HepG2 (cell line): ENCODE data around the gene FBXL13. TPM values are rescaled to one million over a fixed set of nuclear protein-coding genes. Genes with fewer than 3 reads are reported as not detected.

ENCODE experiments used
- DPF2 ChIP-seq: sonication (generic); formaldehyde crosslinking; IDR thresholded peaks from 2 replicates; pipeline ENCODE4 v1.4.0; 2020; ENCODE audit warnings: mild to moderate bottlenecking, low read depth, missing genetic modification reagents, borderline replicate concordance
- FOXC1 ChIP-seq: sonication (generic); formaldehyde crosslinking; IDR thresholded peaks from 2 replicates; pipeline ENCODE4 v1.8.0; 2022; ENCODE audit warnings: mild to moderate bottlenecking, missing genetic modification reagents, borderline replicate concordance
- LCORL ChIP-seq, 2 experiments: fragments of 450-650 bp in 1 of 2; sonication (generic) in 1 of 2; formaldehyde crosslinking in 1 of 2; IDR thresholded peaks; 2 replicates each; pipeline versions ENCODE4 v1.5.0 to v1.6.1; 2017 to 2020; ENCODE audit warnings: antibody characterized with exemption in 1 of 2, missing genetic modification reagents in 1 of 2
- MED1 ChIP-seq: sonication (generic); formaldehyde crosslinking; IDR thresholded peaks from 2 replicates; pipeline ENCODE4 v1.4.0; 2020; ENCODE audit warnings: missing genetic modification reagents
- PAX8 ChIP-seq: sonication (generic); formaldehyde crosslinking; IDR thresholded peaks from 2 replicates; pipeline ENCODE4 v1.8.0; 2022; ENCODE audit warnings: mild to moderate bottlenecking, missing genetic modification reagents, borderline replicate concordance
- SNAPC2 ChIP-seq: sonication (generic); formaldehyde crosslinking; IDR thresholded peaks from 2 replicates; pipeline ENCODE4 v1.8.1; 2022; ENCODE audit warnings: mild to moderate bottlenecking, missing genetic modification reagents
- SOX5 ChIP-seq: IDR thresholded peaks from 2 replicates; pipeline ENCODE4 v1.6.1; 2016; ENCODE audit warnings: borderline replicate concordance
- SUZ12 ChIP-seq: fragments of 150-350 bp; IDR thresholded peaks from 2 replicates; pipeline ENCODE4 v1.6.1; 2014; ENCODE audit warnings: low read depth, low read length
- TAF1 ChIP-seq: sonication (generic); formaldehyde crosslinking; IDR thresholded peaks from 2 replicates; pipeline ENCODE4 v1.4.0; 2020; ENCODE audit warnings: missing genetic modification reagents
- TARDBP ChIP-seq: sonication (generic); formaldehyde crosslinking; IDR thresholded peaks from 2 replicates; pipeline ENCODE4 v1.8.0; 2022; ENCODE audit warnings: mild to moderate bottlenecking, missing genetic modification reagents
- TEAD3 ChIP-seq: optimal IDR thresholded peaks from 2 replicates; pipeline ENCODE3; 2016; ENCODE audit warnings: borderline replicate concordance
- ZFP62 ChIP-seq: sonication (generic); formaldehyde crosslinking; IDR thresholded peaks from 2 replicates; pipeline ENCODE4 v1.4.0; 2020; ENCODE audit warnings: missing genetic modification reagents
- ZNF333 ChIP-seq: sonication (generic); formaldehyde crosslinking; IDR thresholded peaks from 2 replicates; pipeline ENCODE4 v1.4.0; 2020; ENCODE audit warnings: mild to moderate bottlenecking, missing genetic modification reagents, borderline replicate concordance
- ZNF335 ChIP-seq: sonication (generic); formaldehyde crosslinking; IDR thresholded peaks from 2 replicates; pipeline ENCODE4 v1.4.0; 2020; ENCODE audit warnings: missing genetic modification reagents
- ZNF468 ChIP-seq: sonication (generic); formaldehyde crosslinking; IDR thresholded peaks from 2 replicates; pipeline ENCODE4 v1.8.0; 2022; ENCODE audit warnings: mild to moderate bottlenecking, moderate library complexity, missing genetic modification reagents
- ZNF652 ChIP-seq: IDR thresholded peaks from 2 replicates; pipeline ENCODE4 v1.6.1; 2016; ENCODE audit warnings: low read depth, borderline replicate concordance
- ZNF670 ChIP-seq: sonication (generic); formaldehyde crosslinking; IDR thresholded peaks from 2 replicates; pipeline ENCODE4 v1.8.0; 2022; ENCODE audit warnings: mild to moderate bottlenecking, missing genetic modification reagents, borderline replicate concordance
- ZNF724P ChIP-seq: sonication (generic); formaldehyde crosslinking; IDR thresholded peaks from 2 replicates; pipeline ENCODE4 v1.8.0; 2022; ENCODE audit warnings: missing genetic modification reagents, borderline replicate concordance
- polyA plus RNA-seq, 8 experiments: library from polyadenylated mRNA; depleted of rRNA in 3 of 8; stranded (reverse) in 7 of 8; unstranded in 1 of 8; fragments of >200 nt; fragmentation: Illumina TruSeq in 4 of 8; extraction: Trizol in 4 of 8; gene quantifications; 2 replicates each; pipeline versions ENCODE4 v1.2.1 to v1.2.3, GENCODE V29; 2011 to 2016; ENCODE audit warnings: low read depth in 4 of 8, missing spikeins in 1 of 8, mixed read lengths in 1 of 8; ENCODE audit not compliant: insufficient read depth in 1 of 8
- total RNA-seq, 5 experiments: library from RNA; depleted of rRNA; stranded (reverse); fragments of >200 nt; fragmentation: Illumina TruSeq; extraction: Trizol; gene quantifications; 2 replicates each; pipeline ENCODE4 v1.2.3, GENCODE V29; 2016; ENCODE audit warnings: low read depth in 1 of 5
- TF ChIP-seq, protein P1 (sequence below): sonication (generic); formaldehyde crosslinking; IDR thresholded peaks from 2 replicates; pipeline ENCODE4 v1.4.0; 2020; ENCODE audit warnings: missing genetic modification reagents, borderline replicate concordance
- TF ChIP-seq, protein P2 (sequence below): sonication (generic); formaldehyde crosslinking; IDR thresholded peaks from 2 replicates; pipeline ENCODE4 v1.4.0; 2020; ENCODE audit warnings: missing genetic modification reagents
- TF ChIP-seq, protein P3 (sequence below): sonication (generic); formaldehyde crosslinking; IDR thresholded peaks from 2 replicates; pipeline ENCODE4 v1.5.1; 2020; ENCODE audit warnings: missing genetic modification reagents, mild to moderate bottlenecking, borderline replicate concordance
- TF ChIP-seq, protein P4 (sequence below): sonication (generic); formaldehyde crosslinking; IDR thresholded peaks from 2 replicates; pipeline ENCODE4 v1.8.1; 2023; ENCODE audit warnings: missing genetic modification reagents, mild to moderate bottlenecking, borderline replicate concordance
- TF ChIP-seq, protein P5 (sequence below): sonication (generic); formaldehyde crosslinking; IDR thresholded peaks from 2 replicates; pipeline ENCODE4 v1.8.1; 2023; ENCODE audit warnings: mild to moderate bottlenecking, missing genetic modification reagents, borderline replicate concordance

The FBXL13 gene
- total and polyA plus RNA-seq, 2 of the 13 experiments (the other 11 are each of a cell fraction or from before 2014, with no cell fraction given) = 0.24 to 0.77 TPM

DNA sequence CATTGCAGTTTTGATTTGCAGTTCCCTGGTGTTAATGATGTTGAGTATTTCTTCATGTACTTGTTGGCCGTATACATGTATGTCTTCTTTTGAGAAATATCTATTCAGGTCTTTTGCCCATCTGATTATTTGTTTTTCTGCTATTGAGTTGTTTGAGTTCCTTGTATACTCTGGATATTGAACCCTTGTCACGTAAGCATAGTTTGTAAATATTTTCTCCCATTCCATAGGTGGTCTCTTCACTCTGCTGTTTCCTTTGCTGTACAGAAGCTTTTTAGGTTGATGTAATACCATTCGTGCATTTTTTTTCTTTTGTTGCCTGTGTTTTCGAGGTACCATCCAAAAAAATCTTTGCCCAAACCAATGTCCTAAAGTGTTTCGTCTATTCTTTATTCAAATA lies 205.4 kb downstream of the FBXL13 start (continued):
- TF ChIP-seq, protein P1, sequence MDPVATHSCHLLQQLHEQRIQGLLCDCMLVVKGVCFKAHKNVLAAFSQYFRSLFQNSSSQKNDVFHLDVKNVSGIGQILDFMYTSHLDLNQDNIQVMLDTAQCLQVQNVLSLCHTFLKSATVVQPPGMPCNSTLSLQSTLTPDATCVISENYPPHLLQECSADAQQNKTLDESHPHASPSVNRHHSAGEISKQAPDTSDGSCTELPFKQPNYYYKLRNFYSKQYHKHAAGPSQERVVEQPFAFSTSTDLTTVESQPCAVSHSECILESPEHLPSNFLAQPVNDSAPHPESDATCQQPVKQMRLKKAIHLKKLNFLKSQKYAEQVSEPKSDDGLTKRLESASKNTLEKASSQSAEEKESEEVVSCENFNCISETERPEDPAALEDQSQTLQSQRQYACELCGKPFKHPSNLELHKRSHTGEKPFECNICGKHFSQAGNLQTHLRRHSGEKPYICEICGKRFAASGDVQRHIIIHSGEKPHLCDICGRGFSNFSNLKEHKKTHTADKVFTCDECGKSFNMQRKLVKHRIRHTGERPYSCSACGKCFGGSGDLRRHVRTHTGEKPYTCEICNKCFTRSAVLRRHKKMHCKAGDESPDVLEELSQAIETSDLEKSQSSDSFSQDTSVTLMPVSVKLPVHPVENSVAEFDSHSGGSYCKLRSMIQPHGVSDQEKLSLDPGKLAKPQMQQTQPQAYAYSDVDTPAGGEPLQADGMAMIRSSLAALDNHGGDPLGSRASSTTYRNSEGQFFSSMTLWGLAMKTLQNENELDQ = no peak
- TF ChIP-seq ZNF724P (CRISPR knock-in tag) (no peak), MED1 (CRISPR knock-in tag) (peak; percentile 81), ZNF335 (CRISPR knock-in tag) (no peak), SOX5 (CRISPR knock-in tag) (peak; percentile 38; the same call in 1 of the 2 replicates), SNAPC2 (CRISPR knock-in tag) (no peak), ZNF468 (CRISPR knock-in tag) (no peak), TAF1 (CRISPR knock-in tag) (no peak), DPF2 (CRISPR knock-in tag) (peak; percentile 48; the same call in 1 of the 2 replicates), ZNF670 (0 out of 2 replicates have a peak, but pooled peaks have one; percentile 24), TEAD3 (CRISPR knock-in tag) (peak; percentile 29), PAX8 (CRISPR knock-in tag) (no peak), FOXC1 (no peak), ZFP62 (CRISPR knock-in tag) (no peak), SUZ12 (no peak), TARDBP (CRISPR knock-in tag) (no peak; the same call in 1 of the 2 replicates), ZNF652 (CRISPR knock-in tag) (no peak), LCORL (IDR thresholded peaks at IDR 0.05) (no peak), LCORL (CRISPR knock-in tag; IDR thresholded peaks at IDR 0.05) (peak; percentile 18; the same call in 1 of the 2 replicates), ZNF333 (CRISPR knock-in tag) (no peak)
- TF ChIP-seq, protein P2, sequence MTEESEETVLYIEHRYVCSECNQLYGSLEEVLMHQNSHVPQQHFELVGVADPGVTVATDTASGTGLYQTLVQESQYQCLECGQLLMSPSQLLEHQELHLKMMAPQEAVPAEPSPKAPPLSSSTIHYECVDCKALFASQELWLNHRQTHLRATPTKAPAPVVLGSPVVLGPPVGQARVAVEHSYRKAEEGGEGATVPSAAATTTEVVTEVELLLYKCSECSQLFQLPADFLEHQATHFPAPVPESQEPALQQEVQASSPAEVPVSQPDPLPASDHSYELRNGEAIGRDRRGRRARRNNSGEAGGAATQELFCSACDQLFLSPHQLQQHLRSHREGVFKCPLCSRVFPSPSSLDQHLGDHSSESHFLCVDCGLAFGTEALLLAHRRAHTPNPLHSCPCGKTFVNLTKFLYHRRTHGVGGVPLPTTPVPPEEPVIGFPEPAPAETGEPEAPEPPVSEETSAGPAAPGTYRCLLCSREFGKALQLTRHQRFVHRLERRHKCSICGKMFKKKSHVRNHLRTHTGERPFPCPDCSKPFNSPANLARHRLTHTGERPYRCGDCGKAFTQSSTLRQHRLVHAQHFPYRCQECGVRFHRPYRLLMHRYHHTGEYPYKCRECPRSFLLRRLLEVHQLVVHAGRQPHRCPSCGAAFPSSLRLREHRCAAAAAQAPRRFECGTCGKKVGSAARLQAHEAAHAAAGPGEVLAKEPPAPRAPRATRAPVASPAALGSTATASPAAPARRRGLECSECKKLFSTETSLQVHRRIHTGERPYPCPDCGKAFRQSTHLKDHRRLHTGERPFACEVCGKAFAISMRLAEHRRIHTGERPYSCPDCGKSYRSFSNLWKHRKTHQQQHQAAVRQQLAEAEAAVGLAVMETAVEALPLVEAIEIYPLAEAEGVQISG (CRISPR knock-in tag) = no peak
- TF ChIP-seq, protein P3, sequence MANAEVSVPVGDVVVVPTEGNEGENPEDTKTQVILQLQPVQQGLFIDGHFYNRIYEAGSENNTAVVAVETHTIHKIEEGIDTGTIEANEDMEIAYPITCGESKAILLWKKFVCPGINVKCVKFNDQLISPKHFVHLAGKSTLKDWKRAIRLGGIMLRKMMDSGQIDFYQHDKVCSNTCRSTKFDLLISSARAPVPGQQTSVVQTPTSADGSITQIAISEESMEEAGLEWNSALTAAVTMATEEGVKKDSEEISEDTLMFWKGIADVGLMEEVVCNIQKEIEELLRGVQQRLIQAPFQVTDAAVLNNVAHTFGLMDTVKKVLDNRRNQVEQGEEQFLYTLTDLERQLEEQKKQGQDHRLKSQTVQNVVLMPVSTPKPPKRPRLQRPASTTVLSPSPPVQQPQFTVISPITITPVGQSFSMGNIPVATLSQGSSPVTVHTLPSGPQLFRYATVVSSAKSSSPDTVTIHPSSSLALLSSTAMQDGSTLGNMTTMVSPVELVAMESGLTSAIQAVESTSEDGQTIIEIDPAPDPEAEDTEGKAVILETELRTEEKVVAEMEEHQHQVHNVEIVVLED = no peak
- TF ChIP-seq, protein P4, sequence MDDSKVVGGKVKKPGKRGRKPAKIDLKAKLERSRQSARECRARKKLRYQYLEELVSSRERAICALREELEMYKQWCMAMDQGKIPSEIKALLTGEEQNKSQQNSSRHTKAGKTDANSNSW (CRISPR knock-in tag) = no peak
- TF ChIP-seq, protein P5, sequence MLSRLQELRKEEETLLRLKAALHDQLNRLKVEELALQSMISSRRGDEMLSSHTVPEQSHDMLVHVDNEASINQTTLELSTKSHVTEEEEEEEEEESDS = no peak
